GM18951 (cell line): ENCODE results near the gene SPINK4.

Experiments
- POLR2A ChIP-seq: IDR thresholded peaks from 4 replicates; pipeline ENCODE4 v1.6.1; 2011; ENCODE audit warnings: mild to moderate bottlenecking; ENCODE audit not compliant: insufficient read length, insufficient read depth; ENCODE audit errors: extremely low read depth
- in situ Hi-C: fragments of 300-500 bp; cut with MboI; formaldehyde crosslinking; loops from one replicate; pipeline ENCODE4 v1.12.0; 2022; ENCODE audit warnings: low sequenced_read_pairs, mixed read lengths, inconsistent platforms; ENCODE audit not compliant: unreplicated experiment

SPINK4 gene

DNA sequence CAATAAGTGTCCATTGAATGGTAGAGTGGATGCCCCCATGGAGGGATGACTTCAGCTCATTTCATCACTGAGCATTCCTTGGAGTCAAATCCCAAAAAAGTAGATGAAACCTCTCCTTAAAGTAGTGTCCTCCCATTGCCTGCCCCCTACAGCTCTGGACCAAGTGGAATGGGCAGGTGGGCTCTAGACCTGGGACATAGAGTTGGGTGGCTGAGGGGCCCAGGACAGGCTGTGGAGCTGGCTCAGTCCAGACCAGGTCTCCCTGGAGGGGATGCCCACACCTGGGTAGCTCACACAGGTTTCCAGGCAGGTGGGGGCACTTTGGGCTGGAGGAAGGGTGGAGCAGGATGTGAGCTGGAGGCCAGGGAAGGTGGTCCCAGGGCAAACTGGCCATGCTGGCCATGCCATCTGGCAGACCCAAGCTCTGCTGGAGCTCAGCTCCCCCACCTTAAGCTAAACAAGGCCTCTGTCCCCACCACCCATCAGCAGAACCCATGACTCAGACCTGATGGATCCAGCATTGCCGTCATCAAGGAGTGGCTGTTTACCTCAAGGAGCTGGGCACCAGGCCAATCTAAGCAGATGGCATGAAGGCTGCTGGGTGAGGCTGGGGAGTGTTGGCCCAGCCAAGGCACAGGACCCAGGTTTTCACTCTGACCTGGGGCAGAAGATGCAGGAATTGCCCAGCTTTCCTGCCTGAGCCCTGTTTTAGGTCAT, 6.2 kb upstream of the SPINK4 start:
- in situ Hi-C loops, result no loop called here
- no peak for TF ChIP-seq POLR2A

DNA sequence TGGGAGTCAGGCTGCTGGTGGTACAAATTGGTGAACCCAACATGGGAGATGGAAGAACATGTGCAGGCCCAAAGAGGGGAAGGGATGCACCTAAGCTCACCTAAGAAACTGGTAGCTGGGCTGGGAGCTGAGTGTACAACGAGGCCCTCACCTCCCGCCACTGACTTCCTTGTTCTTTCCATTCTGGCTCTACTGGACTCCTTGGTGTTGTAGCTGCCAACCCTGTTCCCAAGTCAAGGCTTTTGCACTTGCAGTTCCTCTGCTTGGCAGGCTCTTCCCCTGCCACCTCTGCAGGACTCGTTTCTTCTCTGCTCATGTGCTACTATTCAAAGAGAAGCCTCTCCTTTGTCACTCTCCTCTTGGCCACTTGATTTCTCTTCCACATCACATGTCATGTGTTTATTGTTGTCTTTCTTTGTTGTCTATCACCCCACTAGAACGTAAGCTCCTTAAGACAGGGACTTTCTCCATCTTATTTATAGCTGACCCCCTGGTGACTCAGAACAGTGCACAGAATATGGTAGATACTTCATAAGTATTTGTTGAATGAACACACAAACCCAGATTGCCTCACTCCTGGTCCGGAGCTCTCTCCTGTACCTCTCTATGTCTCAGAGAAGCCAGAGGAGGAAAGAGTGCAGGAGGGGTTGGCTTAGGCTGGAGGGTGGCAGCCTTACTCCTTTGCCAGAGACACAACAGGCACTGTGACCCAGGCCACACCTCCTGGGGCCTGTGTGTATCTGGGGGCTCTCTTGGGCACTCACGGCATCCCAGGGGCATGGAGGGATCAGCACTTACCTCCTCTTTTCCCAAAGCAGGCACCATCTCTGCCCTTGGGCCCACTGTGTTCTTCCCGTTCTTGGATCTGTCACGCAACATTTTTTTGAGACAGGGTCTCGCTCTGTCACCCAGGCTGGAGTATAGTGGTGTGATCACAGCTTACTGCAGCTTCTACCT, 5.2 kb upstream of the SPINK4 start:
- no peak for TF ChIP-seq POLR2A
- in situ Hi-C loops, result no loop called here

DNA sequence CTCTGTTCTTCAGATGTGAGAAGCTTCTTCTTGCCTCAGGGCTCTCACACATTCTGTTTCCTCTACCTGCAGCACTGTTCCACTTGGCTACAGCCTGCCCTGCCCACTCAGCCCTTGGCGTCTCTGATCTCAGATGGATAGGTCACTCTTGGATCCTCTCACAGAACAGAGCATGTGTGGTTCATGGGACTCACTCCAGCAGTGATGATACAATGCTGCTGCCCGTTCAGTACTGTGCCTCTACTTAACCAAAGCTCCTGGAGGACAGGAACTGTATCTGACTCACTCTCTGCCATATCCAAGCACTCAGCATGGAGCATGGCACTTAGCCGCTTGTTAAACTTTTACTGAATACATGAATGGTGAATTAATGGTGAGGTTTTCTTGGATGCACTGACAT, 3.4 kb upstream of the SPINK4 start:
- in situ Hi-C loops, result no loop called here
- TF ChIP-seq POLR2A, result no peak

DNA sequence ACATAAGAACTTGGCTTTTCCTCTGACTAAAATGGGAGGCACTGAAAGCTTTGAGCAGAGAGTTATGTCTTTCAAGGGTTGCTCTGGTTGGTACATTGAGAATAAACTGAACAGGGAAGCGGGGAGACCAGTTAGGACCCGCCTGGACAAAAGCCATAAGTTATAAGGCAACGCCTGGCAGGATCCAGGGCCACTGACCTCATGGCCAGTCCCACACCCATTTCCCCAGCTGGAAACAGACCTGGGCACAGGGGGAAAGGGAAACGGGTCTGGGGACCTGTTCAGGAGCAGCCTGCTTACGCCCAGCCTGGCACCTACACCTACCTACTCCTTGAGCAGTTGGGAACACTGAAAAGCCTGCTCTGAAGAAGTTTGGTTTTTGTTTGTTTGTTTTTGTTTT, 1.3 kb downstream of the SPINK4 start:
- in situ Hi-C loops, result no loop called here
- TF ChIP-seq POLR2A, result no peak

DNA sequence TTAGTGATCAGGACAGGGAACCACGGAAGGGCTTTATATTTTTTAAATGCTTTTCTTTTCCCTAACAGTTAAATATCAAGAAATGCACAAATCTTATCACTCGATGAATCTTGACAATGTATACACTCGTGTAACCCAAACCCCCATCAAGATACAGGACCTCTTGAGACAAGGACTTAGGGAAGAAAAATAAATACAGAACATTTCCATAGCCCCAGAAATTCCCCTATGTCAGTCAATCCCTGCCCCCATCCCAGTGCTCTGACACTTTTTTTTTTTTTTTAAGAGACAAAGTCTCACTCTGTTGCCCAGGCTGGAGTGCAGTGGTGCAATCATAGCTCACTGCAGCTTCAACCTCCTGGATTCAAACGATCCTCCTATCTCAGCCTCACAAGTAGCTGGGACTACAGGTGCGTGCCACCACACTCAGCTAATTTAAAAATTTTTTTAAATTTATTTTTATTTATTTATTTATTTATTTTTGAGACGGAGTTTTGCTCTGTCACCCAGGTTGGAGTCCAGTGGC, 2.7 kb downstream of the SPINK4 start:
- no peak for TF ChIP-seq POLR2A
- in situ Hi-C loops, result no loop called here

DNA sequence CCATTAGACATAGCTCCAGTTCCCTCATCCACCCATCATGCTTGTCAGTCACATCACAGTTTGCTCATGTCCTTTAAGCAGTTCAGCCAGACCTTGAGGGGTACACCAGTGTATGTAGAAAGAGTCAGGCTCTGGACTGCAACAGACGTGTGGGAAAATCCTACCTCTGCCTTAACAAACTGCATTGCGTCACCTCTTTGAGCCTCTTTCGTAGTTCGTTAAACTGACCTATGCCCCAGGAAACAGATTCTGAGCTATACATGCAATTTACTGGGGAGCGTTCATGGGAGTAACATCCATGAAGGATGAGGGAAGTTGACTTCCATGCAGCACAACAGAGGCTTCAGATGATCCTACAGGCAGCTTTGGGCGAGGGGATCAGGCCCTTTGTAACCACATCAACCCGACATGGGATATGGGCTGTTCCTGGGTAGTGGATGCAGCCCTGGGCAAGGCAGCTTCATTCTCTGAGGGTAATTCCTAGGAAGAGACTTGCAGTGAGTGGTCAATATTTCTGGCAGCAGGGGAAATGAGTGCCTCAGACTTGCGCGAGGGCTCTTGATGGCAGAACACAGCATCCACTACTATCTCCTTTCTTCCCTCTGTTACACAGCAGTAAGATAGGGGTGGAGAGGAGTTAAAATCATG, 4.3 kb downstream of the SPINK4 start:
- no peak for TF ChIP-seq POLR2A
- in situ Hi-C loops, result no loop called here

DNA sequence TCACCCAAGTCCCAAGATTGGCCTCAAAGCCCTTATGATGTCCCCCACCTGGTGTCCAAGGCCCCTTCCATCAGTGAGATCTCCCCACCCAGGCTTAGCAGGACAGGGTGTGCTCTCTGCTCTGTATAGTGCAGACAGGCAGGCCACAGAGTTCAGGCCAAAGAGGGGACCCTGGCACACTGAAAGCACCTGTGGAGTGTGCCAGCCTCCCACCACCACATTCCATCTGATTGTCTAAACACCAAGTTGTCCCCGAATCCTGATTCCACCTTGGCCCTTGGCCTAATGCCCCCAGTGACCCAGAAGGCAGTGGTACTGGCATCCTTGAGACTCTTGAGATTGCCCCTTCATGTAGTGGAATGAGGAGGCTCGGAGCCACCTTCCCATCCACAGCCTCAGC, 5.4 kb downstream of the SPINK4 start:
- TF ChIP-seq POLR2A, result no peak
- in situ Hi-C loops, result no loop called here

DNA sequence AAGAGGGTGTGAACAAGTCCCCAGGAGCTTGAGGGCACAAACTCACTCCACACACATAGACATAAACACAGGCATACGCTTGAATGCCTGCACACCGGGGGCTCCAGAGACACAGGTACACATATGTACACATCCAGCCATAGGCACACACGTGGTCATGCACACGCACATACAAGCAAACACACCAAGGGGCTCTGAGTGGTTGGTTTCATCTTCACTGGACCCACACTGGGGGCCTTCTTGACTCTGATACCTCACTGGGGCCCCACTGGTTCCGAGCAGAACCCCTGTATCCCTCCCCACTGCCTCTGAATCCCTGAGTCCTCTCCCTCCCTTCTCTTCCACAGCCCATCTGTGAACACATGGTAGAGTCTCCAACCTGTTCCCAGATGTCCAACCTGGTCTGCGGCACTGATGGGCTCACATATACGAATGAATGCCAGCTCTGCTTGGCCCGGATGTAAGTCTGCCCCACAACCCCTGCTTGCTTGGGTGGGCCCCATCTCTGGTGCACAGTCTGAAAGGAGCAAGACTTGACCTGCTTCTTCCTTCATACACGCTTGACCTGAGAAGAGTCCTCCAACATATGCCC, 6.4 kb downstream of the SPINK4 start:
- in situ Hi-C loops, result no loop called here
- TF ChIP-seq POLR2A, result no peak

DNA sequence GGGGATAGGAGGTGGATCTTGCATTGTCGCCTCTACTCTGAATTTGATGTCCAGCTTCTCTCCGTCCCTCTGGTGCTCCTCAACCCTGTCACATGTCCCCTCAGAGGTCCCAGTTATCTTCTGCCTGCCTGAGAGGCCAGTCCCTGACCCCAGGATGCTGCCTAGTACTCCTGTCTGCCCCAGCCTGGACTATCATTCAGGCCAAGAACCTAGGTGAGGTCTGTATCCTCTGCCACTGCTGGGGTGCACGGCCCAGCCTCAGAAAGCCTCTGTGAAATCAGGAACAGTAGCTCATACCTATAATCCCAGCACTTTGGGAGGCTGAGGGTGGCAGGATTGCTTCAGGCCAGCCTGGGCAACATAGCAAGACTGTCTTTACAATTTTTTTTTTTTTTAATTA, 8.6 kb downstream of the SPINK4 start:
- TF ChIP-seq POLR2A, result no peak
- in situ Hi-C loops, result no loop called here

DNA sequence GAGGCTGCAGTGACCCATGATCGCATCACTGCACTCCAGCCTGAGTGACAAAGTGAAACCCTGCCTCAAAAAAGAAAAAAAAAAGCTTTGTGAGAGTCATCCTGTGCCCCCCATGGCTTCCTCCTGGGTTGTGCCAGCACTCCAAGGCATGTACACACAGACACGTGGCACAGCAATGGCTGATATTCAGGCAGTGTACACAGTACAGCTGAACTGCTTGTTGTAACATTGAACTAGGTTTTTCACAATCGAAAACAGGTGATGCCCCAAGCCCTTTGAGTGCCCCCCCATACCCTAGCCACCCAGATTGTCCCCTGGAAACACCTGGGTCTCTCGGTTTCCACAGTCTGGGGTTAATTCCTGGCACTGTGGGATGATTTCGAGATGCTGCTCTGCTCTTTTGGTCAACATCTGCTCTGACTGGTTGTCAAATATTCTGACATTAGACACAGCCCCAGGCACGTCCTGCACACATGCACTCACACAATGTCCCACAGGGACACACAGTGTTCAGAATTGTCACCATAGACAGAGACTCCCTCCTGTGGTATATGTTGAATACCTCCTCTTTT, 9.2 kb downstream of the SPINK4 start:
- no peak for TF ChIP-seq POLR2A
- in situ Hi-C loops, result no loop called here

DNA sequence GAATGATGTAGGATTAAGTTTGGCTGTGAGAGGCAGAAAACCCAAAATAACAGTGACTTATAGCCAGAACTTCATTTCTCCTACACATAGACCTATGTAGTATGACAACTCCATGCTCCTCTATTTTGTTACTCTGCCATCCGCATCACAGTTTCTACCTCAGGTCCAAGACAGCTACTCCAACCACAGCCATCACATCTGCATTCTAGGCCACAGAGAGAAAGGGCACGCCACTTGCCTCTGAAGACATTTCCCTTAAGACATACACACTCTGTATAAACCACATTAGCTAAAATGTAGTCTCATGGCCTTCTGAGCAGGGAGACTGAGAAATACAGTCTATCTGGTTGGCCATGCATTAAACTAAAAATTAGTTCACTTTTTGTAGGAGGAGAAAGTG, 10.0 kb downstream of the SPINK4 start:
- in situ Hi-C loops, result no loop called here

DNA sequence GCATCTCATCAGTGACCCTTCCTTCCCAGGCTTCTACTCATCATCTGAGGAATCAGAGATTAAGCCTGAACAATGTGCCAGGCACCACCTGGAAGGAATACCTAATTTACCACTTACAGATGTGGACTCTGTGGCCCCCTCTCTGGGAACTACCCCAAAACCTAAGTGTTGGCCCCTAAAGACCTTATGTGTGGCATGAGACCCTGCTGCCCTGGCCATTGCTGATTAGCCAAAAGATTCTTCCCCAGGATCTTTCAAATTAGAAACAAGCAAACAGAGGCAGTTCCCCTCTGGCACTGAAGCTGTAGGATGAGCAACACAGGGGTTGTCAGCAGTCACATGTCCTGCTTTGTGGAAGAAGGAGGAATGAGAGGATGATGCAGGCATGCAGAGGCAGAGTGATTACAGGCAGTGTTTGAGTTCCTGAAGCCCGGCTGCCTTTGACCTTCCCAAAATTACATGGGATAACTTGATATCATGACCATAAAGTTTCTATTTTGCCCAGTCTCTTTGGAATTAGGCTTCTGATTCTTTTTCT, 10.6 kb downstream of the SPINK4 start:
- no peak for TF ChIP-seq POLR2A
- in situ Hi-C loops, result no loop called here

More for the DNA sequence above, 10.0 kb downstream of the SPINK4 start:
- no peak for TF ChIP-seq POLR2A
